ENCODE data around the gene CHST8.

DNA sequence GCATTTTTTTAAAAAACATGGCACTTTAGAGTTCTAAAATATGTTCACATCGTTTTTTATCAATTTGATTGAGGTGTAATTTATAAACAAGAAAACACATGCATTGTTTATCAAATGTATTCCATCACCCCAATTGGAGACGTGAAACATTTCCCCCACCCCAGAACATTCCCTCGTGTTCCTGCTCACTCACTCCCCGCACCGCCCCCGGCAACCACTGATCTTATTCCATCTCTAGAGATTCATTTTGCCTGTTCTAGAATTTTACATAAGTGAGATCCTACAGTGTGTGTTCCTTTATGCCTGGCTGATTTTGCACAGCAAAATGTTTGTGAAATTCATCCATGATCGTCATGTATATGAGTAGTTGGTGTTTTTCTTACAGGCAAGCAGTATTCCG lies 124.4 kb downstream of the CHST8 start:
- TF ChIP-seq, protein P1, sequence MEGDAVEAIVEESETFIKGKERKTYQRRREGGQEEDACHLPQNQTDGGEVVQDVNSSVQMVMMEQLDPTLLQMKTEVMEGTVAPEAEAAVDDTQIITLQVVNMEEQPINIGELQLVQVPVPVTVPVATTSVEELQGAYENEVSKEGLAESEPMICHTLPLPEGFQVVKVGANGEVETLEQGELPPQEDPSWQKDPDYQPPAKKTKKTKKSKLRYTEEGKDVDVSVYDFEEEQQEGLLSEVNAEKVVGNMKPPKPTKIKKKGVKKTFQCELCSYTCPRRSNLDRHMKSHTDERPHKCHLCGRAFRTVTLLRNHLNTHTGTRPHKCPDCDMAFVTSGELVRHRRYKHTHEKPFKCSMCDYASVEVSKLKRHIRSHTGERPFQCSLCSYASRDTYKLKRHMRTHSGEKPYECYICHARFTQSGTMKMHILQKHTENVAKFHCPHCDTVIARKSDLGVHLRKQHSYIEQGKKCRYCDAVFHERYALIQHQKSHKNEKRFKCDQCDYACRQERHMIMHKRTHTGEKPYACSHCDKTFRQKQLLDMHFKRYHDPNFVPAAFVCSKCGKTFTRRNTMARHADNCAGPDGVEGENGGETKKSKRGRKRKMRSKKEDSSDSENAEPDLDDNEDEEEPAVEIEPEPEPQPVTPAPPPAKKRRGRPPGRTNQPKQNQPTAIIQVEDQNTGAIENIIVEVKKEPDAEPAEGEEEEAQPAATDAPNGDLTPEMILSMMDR (IDR thresholded peaks at IDR 0.05; ENCODE audit: insufficient read depth, low read length, poor library complexity, severe bottlenecking): no peak
- TF ChIP-seq EZH2phosphoT487 (conservative IDR thresholded peaks at IDR 0.05; ENCODE audit: low read length): no peak
